NCI-H1436 treated with DMSO at 0.1 percent for 48 hours (cell line): ENCODE results near the gene CDC42EP2.

Experiments used
- DNase-seq: peaks from one replicate; lab custom pipeline; 2025; lab: John Stamatoyannopoulos, UW

Gene CDC42EP2

DNA sequence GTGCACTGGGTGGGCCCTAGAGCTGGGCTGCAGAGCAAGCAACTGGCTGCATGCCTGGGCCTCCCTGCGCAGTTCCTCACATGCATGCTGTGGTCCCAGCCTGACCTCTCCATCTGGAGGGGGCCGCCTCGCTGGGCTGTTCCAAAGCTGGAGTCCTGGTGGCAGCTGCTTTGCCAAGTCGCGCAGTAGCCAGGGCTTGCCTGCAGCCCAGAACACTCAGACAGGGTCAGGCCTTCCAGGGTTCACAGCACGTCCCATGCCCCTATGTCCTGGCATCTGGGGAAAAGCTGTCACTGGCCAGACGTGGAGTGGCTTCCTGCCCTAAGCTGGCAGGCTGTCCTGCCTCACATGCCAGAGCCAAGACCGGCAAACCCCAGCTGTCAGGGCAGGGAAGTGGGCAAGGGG lies 16.5 kb upstream of the CDC42EP2 start:
- no peak for DNase-seq

DNA sequence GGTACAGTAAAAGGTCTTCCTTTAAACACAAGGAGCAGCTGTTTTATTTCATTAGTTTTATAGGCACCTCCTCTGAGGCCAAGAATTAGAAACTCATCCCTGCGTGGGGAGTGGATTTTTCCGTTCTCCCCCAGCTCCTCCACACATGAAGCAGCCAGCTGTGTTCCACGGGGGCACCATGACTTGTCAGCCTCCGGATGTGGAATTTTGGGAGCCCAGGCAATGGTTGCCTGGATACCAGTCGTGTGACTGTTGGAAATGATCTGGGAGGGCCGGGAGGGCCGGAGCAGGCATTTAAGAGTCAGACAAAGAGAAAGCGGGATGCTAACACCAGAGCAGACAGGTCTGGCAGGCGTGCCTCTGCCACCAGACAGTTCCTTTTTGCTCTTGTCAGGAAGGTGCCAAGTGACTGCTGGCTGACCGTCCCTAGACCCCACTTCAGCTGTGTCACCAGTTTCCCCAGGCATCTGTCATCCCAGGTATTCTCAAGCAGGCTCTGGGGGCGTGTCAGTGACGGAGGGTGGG lies 15.9 kb upstream of the CDC42EP2 start:
- DNase-seq, result no peak

- no peak for DNase-seq
Observed at GRCh38 chr11:65300621-65301275, 13.9 kb upstream of the CDC42EP2 start.

- no peak for DNase-seq
Observed at GRCh38 chr11:65301491-65302329, 13.0 kb upstream of the CDC42EP2 start.

- no peak for DNase-seq
Observed at GRCh38 chr11:65303555-65303954, 11.1 kb upstream of the CDC42EP2 start.

GRCh38 chr11:65304110-65304509 lies 10.6 kb upstream of the CDC42EP2 start:
- DNase-seq, result no peak

GRCh38 chr11:65304613-65305012 lies 10.1 kb upstream of the CDC42EP2 start:
- no peak for DNase-seq

DNA sequence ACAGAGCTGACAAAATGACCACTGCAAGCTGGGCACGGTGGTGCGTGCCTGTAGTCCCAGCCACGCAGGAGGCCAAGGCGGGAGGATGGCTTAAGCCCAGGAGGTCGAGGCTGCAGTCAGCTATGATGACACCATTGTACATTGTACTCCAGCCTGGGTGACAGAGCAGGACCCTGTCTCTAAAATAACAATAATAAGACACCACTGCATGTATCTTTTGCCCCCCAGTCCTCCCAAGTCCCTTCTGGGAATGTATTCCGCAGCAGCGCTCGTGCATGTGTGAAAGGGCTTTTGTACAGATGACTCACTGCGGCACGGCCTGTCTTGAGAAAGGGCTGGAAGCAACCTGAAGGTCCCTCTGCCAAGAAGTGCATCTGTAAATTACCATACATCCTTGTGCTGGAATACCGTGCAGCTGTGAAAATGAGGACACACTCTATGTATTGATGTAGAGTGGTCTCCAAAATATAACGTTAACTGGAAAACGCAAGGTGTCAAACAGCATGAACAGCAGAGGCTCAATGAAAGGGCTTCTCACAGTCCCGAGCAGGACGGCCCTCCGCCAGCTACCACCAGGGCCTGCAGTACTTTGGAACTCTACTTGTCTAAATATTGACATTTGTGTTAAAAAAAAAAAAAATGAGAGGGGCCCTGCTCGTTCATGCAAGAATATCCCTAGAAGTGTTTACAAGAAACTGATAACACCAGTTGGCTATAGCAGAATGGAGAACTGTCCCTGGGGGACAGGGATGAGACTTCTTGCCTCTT lies 9.0 kb upstream of the CDC42EP2 start:
- no peak for DNase-seq

DNA sequence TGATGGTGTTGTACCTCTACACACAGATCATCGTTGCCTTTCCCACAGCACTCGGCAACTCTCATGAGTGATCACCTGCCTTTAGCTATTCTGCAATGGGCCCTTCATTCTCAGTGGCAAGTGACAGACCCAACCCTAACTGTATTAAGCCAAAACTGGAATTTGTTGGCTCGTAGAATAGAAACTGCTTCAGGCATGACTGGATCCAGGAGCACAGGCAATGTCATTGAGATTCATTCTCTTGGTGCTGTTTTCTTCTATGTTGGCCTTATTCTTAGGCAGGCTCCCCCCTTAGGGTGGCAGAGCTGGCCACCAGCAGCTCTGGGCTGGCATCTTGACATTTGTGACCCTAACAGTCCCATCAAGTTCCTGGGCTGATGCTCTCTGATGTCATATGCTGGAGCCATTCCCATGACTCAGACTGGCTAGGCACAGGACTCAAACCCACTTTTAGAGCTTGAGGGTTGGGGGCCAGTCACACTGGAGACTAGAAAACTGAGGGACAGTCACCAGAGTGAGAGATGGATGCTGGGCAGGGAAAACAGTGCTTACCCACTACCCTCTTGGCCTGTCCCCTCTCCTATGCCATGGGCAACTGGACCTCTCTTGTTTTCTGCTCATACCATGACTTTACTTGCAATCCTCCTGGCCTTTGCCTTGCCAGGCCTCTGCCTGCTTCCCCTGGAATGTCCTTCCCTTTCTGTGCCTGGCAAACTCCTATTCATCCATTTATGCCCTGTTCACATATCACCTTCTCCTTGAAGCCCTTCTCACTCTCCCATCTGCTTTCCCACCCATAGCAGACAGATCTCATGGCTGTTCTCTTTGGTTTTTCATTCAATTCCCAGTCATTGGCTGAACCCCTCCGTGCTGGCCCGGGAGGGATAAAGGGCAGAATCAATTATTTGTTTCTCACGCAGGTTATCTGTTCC lies 7.1 kb upstream of the CDC42EP2 start:
- no peak for DNase-seq

- DNase-seq, result no peak
Observed at GRCh38 chr11:65308281-65308891, 6.3 kb upstream of the CDC42EP2 start.

DNA sequence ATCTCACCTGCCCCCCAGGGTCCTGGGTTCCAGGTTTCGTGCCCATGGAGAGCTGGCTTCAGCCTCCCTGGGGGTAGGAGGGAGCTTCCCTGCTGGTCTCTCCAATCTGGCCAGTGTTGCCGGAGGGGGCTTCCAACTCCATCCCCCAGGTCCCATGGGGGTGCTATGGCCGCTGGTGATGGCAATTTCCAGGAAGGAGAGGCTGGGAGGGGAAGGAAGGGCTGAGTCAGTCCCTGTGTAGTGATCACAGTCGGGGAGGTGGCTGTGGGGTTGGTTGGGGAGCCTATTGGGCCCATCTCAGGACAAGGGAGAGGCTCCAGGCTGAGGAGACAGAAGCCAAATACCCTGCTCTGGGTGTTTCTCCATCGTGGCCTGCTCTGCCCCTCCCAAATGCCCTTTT lies 5.7 kb upstream of the CDC42EP2 start:
- no peak for DNase-seq

- no peak for DNase-seq
Observed at GRCh38 chr11:65310215-65310614, 4.5 kb upstream of the CDC42EP2 start.

GRCh38 chr11:65310736-65311135 lies 3.9 kb upstream of the CDC42EP2 start:
- DNase-seq, result no peak

- no peak for DNase-seq
Observed at GRCh38 chr11:65311170-65311678, 3.4 kb upstream of the CDC42EP2 start.

- no peak for DNase-seq
Observed at GRCh38 chr11:65315204-65315865, 669 bp downstream of the CDC42EP2 start.

- no peak for DNase-seq
Observed at GRCh38 chr11:65315866-65316226, 1.2 kb downstream of the CDC42EP2 start.

DNA sequence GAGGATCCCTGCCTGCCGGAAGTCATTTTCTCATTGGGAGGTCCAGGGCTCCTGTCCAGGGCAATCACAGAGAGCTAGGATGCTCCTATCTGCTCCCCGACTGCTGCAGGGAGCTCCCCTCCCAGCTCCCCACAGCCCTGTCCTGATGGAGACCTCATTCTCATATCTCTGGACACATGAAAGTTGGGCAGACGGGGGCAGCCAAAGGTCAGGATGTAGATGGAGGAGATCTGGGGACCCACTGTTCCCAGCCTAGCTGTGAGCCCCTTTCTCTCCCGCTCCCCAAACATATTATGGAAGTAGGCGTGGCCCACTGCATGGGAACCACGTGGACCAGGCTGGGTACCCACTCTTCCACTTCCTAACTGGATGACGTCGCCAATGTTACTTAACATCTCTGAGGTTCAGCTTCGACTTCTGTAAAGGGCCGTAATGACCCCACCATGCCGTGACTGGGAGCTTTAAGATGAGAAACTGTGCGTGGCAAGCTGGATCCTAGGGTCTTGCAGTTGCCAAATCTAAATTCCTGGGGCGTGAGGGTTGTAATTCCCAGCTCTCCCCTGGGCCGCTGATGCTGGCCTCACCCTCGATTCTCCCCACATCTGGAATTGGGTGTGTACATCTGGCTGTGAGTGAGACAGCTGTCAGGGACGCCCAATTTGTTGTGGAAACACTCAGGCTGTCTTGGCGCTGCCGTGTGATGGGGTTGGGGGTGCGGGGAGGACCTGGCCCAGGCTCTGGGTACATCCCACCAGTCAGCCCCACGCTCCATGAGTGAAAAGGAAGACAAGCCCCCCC lies 1.8 kb downstream of the CDC42EP2 start:
- no peak for DNase-seq

- DNase-seq, result no peak
Observed at GRCh38 chr11:65317025-65317786, 2.5 kb downstream of the CDC42EP2 start.
